ENCODE data around the gene PPIP5K2.
"Not testable (repeated sequence)": the region's sequence is repeated elsewhere in the genome, so short reads cannot be mapped to it uniquely, and the experiment has no call there.

PPIP5K2 gene

GRCh38 chr5:103126557-103126956 is 6.5 kb downstream of the PPIP5K2 start:
- DNase-seq: no peak

GRCh38 chr5:103127292-103127817 is 7.3 kb downstream of the PPIP5K2 start:
- DNase-seq: no peak

GRCh38 chr5:103128202-103128601 is 8.1 kb downstream of the PPIP5K2 start:
- no peak for DNase-seq

- no peak for DNase-seq
Measured at GRCh38 chr5:103132684-103133083, 12.6 kb downstream of the PPIP5K2 start.

GRCh38 chr5:103133231-103133630 is 13.1 kb downstream of the PPIP5K2 start:
- no peak for DNase-seq

- DNase-seq: no peak
Measured at GRCh38 chr5:103135461-103135860, 15.4 kb downstream of the PPIP5K2 start.

GRCh38 chr5:103138202-103138690 is 18.1 kb downstream of the PPIP5K2 start:
- no peak for DNase-seq

GRCh38 chr5:103139264-103139865 is 19.3 kb downstream of the PPIP5K2 start:
- DNase-seq: peak; percentile 81 to 83

GRCh38 chr5:103142132-103142531 is 22.0 kb downstream of the PPIP5K2 start:
- DNase-seq: not testable (repeated sequence)

GRCh38 chr5:103145196-103145595 is 25.1 kb downstream of the PPIP5K2 start:
- no peak for DNase-seq

GRCh38 chr5:103148213-103148612 is 28.1 kb downstream of the PPIP5K2 start:
- DNase-seq: no peak

- no peak for DNase-seq
Measured at GRCh38 chr5:103151156-103151555, 31.1 kb downstream of the PPIP5K2 start.

- DNase-seq: no peak
Measured at GRCh38 chr5:103166706-103167105, 46.6 kb downstream of the PPIP5K2 start.

GRCh38 chr5:103174147-103174546 is 54.0 kb downstream of the PPIP5K2 start:
- DNase-seq: no peak

- DNase-seq: no peak
Measured at GRCh38 chr5:103177543-103177942, 57.4 kb downstream of the PPIP5K2 start.

- no peak for DNase-seq
Measured at GRCh38 chr5:103178167-103178566, 58.1 kb downstream of the PPIP5K2 start.

- DNase-seq: no peak
Measured at GRCh38 chr5:103186152-103186551, 66.1 kb downstream of the PPIP5K2 start.

GRCh38 chr5:103188436-103188835 is 68.3 kb downstream of the PPIP5K2 start:
- DNase-seq: no peak

GRCh38 chr5:103203226-103203625 is 83.1 kb downstream of the PPIP5K2 start:
- DNase-seq: no peak

GRCh38 chr5:103204990-103205389 is 84.9 kb downstream of the PPIP5K2 start:
- not testable (repeated sequence) for DNase-seq

- DNase-seq: no peak
Measured at GRCh38 chr5:103205991-103206700, 86.0 kb downstream of the PPIP5K2 start.

GRCh38 chr5:103207011-103207410 is 86.9 kb downstream of the PPIP5K2 start:
- no peak for DNase-seq

GRCh38 chr5:103207653-103208052 is 87.6 kb downstream of the PPIP5K2 start:
- no peak for DNase-seq

GRCh38 chr5:103208460-103208859 is 88.4 kb downstream of the PPIP5K2 start:
- DNase-seq: no peak

Data from activated T-cell treated with anti-CD3 and anti-CD28 coated beads, Interleukin-2, amount 50 U/mL, for 48 hours (primary cell).